ENCODE results near the gene PSORS1C1. TPM values are rescaled to one million over a fixed set of nuclear protein-coding genes. Genes with fewer than 3 reads are reported as not detected.
A peak's percentile ranks its signal among the peaks of the same experiment; 100 is the strongest.

PSORS1C1 gene
- total and polyA plus RNA-seq, 3 experiments from 2014 or later: not detected

DNA sequence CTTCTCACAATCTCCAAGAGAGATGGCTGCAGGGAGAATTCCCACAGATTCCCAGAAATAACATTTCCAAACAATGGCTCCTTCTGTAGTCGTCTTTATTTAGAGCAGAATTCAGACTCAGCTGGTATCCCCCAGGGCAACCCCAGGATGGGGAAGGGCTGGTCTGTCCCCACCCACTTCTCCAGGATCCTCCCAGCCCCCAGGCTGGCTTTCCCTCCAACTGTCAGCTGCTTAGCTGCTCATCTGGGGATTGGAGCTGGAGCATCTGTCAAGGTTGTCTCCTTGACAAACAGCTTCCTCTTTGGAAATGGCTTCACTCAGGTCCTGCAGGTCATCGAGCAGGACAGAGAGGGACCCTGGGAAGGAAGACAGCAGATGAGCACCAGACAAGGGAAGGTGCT, 27.8 kb downstream of the PSORS1C1 start:
- no peak overlapping the region for H3K4me3 Mint-ChIP-seq
- H3K9me3 Mint-ChIP-seq: no peaks in the 10 kb centered on the region
- ChIA-PET CTCF (interaction anchor here (13.1 kb wide), 1 partner anchor 225 kb away, joined by 80 read pairs; no protein-coding TSS in a partner anchor), POLR2A (no interaction called here)
- no peak overlapping the region for H3K27ac ChIP-seq (ENCODE audit: low read depth, low read length)
- H3K27me3 ChIP-seq (ENCODE audit: insufficient read depth, low read length, poor library complexity, severe bottlenecking): no peaks in the 10 kb centered on the region
- H3K36me3 ChIP-seq (ENCODE audit: insufficient read depth, low read length): no peaks in the 10 kb centered on the region
- H3K4me1 ChIP-seq (ENCODE audit: insufficient read depth, low read length): peaks cover 5% of the 10 kb centered on the region
- no peak for DNase-seq
- H3K4me1 Mint-ChIP-seq: peaks cover 4 to 5% (median 4%) of the 10 kb centered on the region in 3 donors
- H3K27ac Mint-ChIP-seq: peak overlapping the region in 2 of 8 donors; percentile 51 to 56
- no peaks in the 10 kb centered on the region for H3K27me3 Mint-ChIP-seq
- peaks cover 0 to 34% (median 2%) of the 10 kb centered on the region in 3 donors for H3K36me3 Mint-ChIP-seq
- no peaks in the 10 kb centered on the region for H3K9me3 ChIP-seq (ENCODE audit: low read length)
- H3K4me3 ChIP-seq (ENCODE audit: low read length): no peak overlapping the region

- no peak overlapping the region for H3K4me3 Mint-ChIP-seq
- Histone ChIP-seq H3K36me3 (ENCODE audit: insufficient read depth, low read length) (no peaks in the 10 kb centered on the region), H3K9me3 (ENCODE audit: low read length) (no peaks in the 10 kb centered on the region), H3K4me3 (ENCODE audit: low read length) (no peak overlapping the region), H3K4me1 (ENCODE audit: insufficient read depth, low read length) (no peaks in the 10 kb centered on the region), H3K27me3 (ENCODE audit: insufficient read depth, low read length, poor library complexity, severe bottlenecking) (no peaks in the 10 kb centered on the region), H3K27ac (ENCODE audit: low read depth, low read length) (no peak overlapping the region)
- no peaks in the 10 kb centered on the region for H3K4me1 Mint-ChIP-seq
- ChIA-PET CTCF (no interaction called here), POLR2A (no interaction called here)
- no peak for DNase-seq
- H3K27me3 Mint-ChIP-seq: no peaks in the 10 kb centered on the region
- H3K27ac Mint-ChIP-seq: peak overlapping the region in 2 of 8 donors; percentile 73 to 77
- H3K9me3 Mint-ChIP-seq: no peaks in the 10 kb centered on the region
- H3K36me3 Mint-ChIP-seq: peaks cover 0 to 38% (median 2%) of the 10 kb centered on the region in 3 donors
Measured at GRCh38 chr6:31143148-31143547, 28.5 kb downstream of the PSORS1C1 start.

GRCh38 chr6:31144296-31144969, 29.8 kb downstream of the PSORS1C1 start:
- peaks cover 0 to 41% (median 2%) of the 10 kb centered on the region in 3 donors for H3K36me3 Mint-ChIP-seq
- H3K27ac Mint-ChIP-seq: peak overlapping the region in 2 of 8 donors; percentile 75 to 91
- no peak overlapping the region for H3K27ac ChIP-seq (ENCODE audit: low read depth, low read length)
- H3K27me3 Mint-ChIP-seq: no peaks in the 10 kb centered on the region
- ChIA-PET CTCF (no interaction called here), POLR2A (no interaction called here)
- H3K9me3 ChIP-seq (ENCODE audit: low read length): no peaks in the 10 kb centered on the region
- no peaks in the 10 kb centered on the region for H3K4me1 Mint-ChIP-seq
- no peak for DNase-seq
- no peaks in the 10 kb centered on the region for H3K27me3 ChIP-seq (ENCODE audit: insufficient read depth, low read length, poor library complexity, severe bottlenecking)
- no peaks in the 10 kb centered on the region for H3K36me3 ChIP-seq (ENCODE audit: insufficient read depth, low read length)
- no peaks in the 10 kb centered on the region for H3K9me3 Mint-ChIP-seq
- H3K4me1 ChIP-seq (ENCODE audit: insufficient read depth, low read length): no peaks in the 10 kb centered on the region
- no peak overlapping the region for H3K4me3 Mint-ChIP-seq
- H3K4me3 ChIP-seq (ENCODE audit: low read length): no peak overlapping the region

DNA sequence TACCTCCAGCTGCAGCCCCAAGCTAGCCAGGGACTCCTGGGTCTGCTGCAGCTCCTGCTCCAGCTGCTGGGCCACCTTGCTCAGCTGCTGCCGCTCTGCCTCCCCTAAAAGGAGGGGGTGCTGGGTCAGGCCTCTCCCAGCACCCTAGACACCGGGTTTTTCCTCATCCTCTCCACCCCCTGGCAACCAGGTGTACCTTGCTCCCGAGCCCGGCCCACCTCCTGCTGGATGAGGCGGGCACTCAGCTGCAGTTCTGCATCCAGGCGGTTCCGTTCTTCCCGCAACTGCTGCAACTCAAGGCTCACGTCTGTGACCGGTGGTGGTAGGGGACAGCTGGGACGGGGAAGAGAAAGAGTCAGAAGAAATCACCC, 30.4 kb downstream of the PSORS1C1 start:
- Mint-ChIP-seq H3K27ac (peak overlapping the region in 1 of 8 donors; percentile 37), H3K9me3 (no peaks in the 10 kb centered on the region), H3K4me3 (no peak overlapping the region), H3K36me3 (peaks cover 0 to 44% (median 2%) of the 10 kb centered on the region in 3 donors), H3K4me1 (no peaks in the 10 kb centered on the region), H3K27me3 (no peaks in the 10 kb centered on the region)
- Histone ChIP-seq H3K9me3 (ENCODE audit: low read length) (no peaks in the 10 kb centered on the region), H3K27ac (ENCODE audit: low read depth, low read length) (no peak overlapping the region), H3K4me1 (ENCODE audit: insufficient read depth, low read length) (no peaks in the 10 kb centered on the region), H3K4me3 (ENCODE audit: low read length) (no peak overlapping the region), H3K27me3 (ENCODE audit: insufficient read depth, low read length, poor library complexity, severe bottlenecking) (no peaks in the 10 kb centered on the region), H3K36me3 (ENCODE audit: insufficient read depth, low read length) (no peaks in the 10 kb centered on the region)
- no peak for DNase-seq
- ChIA-PET CTCF (no interaction called here), POLR2A (no interaction called here)

GRCh38 chr6:31145386-31145785, 30.8 kb downstream of the PSORS1C1 start:
- POLR2A ChIA-PET: no interaction called here
- peak overlapping the region in 2 of 8 donors; percentile 8 to 37 for H3K27ac Mint-ChIP-seq

DNA sequence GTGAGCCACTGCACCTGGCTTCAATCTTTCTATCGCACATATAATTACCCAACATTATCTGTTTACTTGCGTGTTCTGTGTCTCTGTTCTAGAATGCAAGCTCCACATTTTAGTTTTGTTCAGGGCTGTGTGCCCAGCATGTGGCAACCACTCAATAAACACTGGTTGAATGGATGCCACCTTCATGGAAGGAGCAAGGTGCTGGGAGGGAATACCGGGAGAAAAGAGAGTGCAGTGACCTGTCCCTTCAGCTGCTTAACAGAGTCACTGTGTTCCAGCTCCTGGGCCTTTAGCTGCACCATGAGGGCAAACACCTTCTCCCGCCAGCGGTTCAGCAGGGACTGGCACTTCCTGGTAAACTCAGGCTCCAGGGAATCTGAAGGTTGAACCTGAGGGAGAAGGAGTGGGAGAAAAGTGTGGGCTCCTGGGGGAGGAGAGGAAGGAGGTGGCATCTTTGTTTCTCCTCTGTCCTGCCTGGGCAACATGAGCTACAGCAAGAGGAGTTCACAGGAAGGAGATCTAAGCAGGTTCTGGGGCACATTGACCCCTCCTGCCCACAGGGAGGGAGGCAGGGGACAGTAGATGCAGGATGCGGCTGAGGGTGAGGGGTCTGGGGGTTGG, 35.3 kb downstream of the PSORS1C1 start:
- H3K36me3 ChIP-seq (ENCODE audit: insufficient read depth, low read length): no peaks in the 10 kb centered on the region
- Mint-ChIP-seq H3K4me1 (no peaks in the 10 kb centered on the region), H3K36me3 (peaks cover 2 to 59% (median 4%) of the 10 kb centered on the region in 3 donors), H3K9me3 (no peaks in the 10 kb centered on the region), H3K27me3 (no peaks in the 10 kb centered on the region), H3K4me3 (no peak overlapping the region), H3K27ac (no peak overlapping the region)
- no peaks in the 10 kb centered on the region for H3K9me3 ChIP-seq (ENCODE audit: low read length)
- no peak overlapping the region for H3K27ac ChIP-seq (ENCODE audit: low read depth, low read length)
- POLR2A ChIA-PET: interaction anchor here (1.0 kb wide), 1 partner anchor 8 kb away, joined by 3 read pairs; the partner anchor contains the start of gene TCF19
- CTCF ChIA-PET: interaction anchor here (0.8 kb wide), 1 partner anchor 13 kb away, joined by 3 read pairs; no protein-coding TSS in a partner anchor
- H3K27me3 ChIP-seq (ENCODE audit: insufficient read depth, low read length, poor library complexity, severe bottlenecking): no peaks in the 10 kb centered on the region
- H3K4me3 ChIP-seq (ENCODE audit: low read length): no peak overlapping the region
- DNase-seq: no peak
- no peaks in the 10 kb centered on the region for H3K4me1 ChIP-seq (ENCODE audit: insufficient read depth, low read length)

More at GRCh38 chr6:31145386-31145785, 30.8 kb downstream of the PSORS1C1 start:
- H3K4me3 ChIP-seq (ENCODE audit: low read length): no peak overlapping the region
- peaks cover 0 to 49% (median 2%) of the 10 kb centered on the region in 3 donors for H3K36me3 Mint-ChIP-seq
- CTCF ChIA-PET: interaction anchor here (1.0 to 1.5 kb wide), 2 partner anchors 8 to 221 kb away, joined by 4 to 5 read pairs; no protein-coding TSS in a partner anchor
- H3K9me3 ChIP-seq (ENCODE audit: low read length): no peaks in the 10 kb centered on the region
- no peaks in the 10 kb centered on the region for H3K36me3 ChIP-seq (ENCODE audit: insufficient read depth, low read length)
- no peak overlapping the region for H3K4me3 Mint-ChIP-seq
- H3K27me3 Mint-ChIP-seq: no peaks in the 10 kb centered on the region
- H3K9me3 Mint-ChIP-seq: no peaks in the 10 kb centered on the region
- H3K27me3 ChIP-seq (ENCODE audit: insufficient read depth, low read length, poor library complexity, severe bottlenecking): no peaks in the 10 kb centered on the region
- DNase-seq: no peak
- no peak overlapping the region for H3K27ac ChIP-seq (ENCODE audit: low read depth, low read length)
- no peaks in the 10 kb centered on the region for H3K4me1 Mint-ChIP-seq
- H3K4me1 ChIP-seq (ENCODE audit: insufficient read depth, low read length): no peaks in the 10 kb centered on the region

DNA sequence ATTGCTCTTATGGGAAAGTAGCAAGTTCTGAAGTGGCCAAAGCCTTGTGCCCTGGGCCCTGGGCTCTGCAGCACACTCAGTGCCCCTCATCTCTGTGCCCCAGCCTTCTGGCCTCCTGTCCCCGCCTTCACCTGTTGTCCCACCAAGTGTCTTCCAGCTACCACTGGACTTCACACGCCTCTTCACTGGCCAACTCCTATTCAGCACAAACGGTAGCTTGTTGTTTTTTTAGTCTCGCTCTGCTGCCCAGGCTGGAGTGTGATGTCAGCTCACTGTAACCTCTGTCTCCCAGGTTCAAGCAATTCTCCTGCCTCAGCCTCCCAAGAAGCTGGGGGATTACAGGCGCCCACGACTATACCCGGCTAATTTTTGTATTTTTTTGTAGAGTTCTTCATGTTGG, 38.2 kb downstream of the PSORS1C1 start:
- H3K27me3 ChIP-seq (ENCODE audit: insufficient read depth, low read length, poor library complexity, severe bottlenecking): no peaks in the 10 kb centered on the region
- peaks cover 9 to 11% (median 10%) of the 10 kb centered on the region in 3 donors for H3K4me1 Mint-ChIP-seq
- CTCF ChIA-PET: interaction anchor here (1.8 kb wide), 1 partner anchor 214 kb away, joined by 5 read pairs; no protein-coding TSS in a partner anchor

GRCh38 chr6:31154436-31154835, 39.8 kb downstream of the PSORS1C1 start:
- Mint-ChIP-seq H3K4me1 (peaks cover 21 to 28% (median 26%) of the 10 kb centered on the region in 3 donors), H3K36me3 (peaks cover 3 to 53% (median 4%) of the 10 kb centered on the region in 3 donors), H3K27me3 (no peaks in the 10 kb centered on the region), H3K9me3 (no peaks in the 10 kb centered on the region), H3K27ac (no peak overlapping the region), H3K4me3 (no peak overlapping the region)
- H3K9me3 ChIP-seq (ENCODE audit: low read length): no peaks in the 10 kb centered on the region
- H3K27ac ChIP-seq (ENCODE audit: low read depth, low read length): no peak overlapping the region
- no peaks in the 10 kb centered on the region for H3K27me3 ChIP-seq (ENCODE audit: insufficient read depth, low read length, poor library complexity, severe bottlenecking)
- ChIA-PET POLR2A (no interaction called here), CTCF (no interaction called here)
- H3K4me3 ChIP-seq (ENCODE audit: low read length): no peak overlapping the region
- DNase-seq: no peak
- H3K36me3 ChIP-seq (ENCODE audit: insufficient read depth, low read length): peaks cover 4% of the 10 kb centered on the region
- H3K4me1 ChIP-seq (ENCODE audit: insufficient read depth, low read length): peaks cover 12% of the 10 kb centered on the region

More for the DNA sequence above, 38.2 kb downstream of the PSORS1C1 start:
- Mint-ChIP-seq H3K27me3 (no peaks in the 10 kb centered on the region), H3K9me3 (no peaks in the 10 kb centered on the region), H3K27ac (peak overlapping the region in 1 of 8 donors; percentile 48), H3K36me3 (peaks cover 3 to 53% (median 4%) of the 10 kb centered on the region in 3 donors), H3K4me3 (no peak overlapping the region)
- POLR2A ChIA-PET: no interaction called here
- Histone ChIP-seq H3K9me3 (ENCODE audit: low read length) (no peaks in the 10 kb centered on the region), H3K36me3 (ENCODE audit: insufficient read depth, low read length) (peaks cover 4% of the 10 kb centered on the region), H3K4me1 (ENCODE audit: insufficient read depth, low read length) (peaks cover 5% of the 10 kb centered on the region), H3K4me3 (ENCODE audit: low read length) (no peak overlapping the region), H3K27ac (ENCODE audit: low read depth, low read length) (no peak overlapping the region)
- DNase-seq: no peak

All from CD8-positive, alpha-beta memory T cell (primary cell).